Keratinocyte (primary cell): ENCODE results near the gene WASF2.

ENCODE experiments used
- EZH2 ChIP-seq: IDR thresholded peaks from one replicate; pipeline ENCODE4 v1.6.1; 2012; ENCODE audit warnings: inconsistent platforms, mild to moderate bottlenecking, low read length, moderate library complexity
- TF ChIP-seq, protein P1 (sequence below), 3 experiments: IDR thresholded peaks in 1 of 3; conservative IDR thresholded peaks in 1 of 3; optimal IDR thresholded peaks in 1 of 3; 2 replicates in 2 of 3; 3 replicates in 1 of 3; pipeline versions ENCODE3 to v1.5.1; 2011; ENCODE audit warnings: low read length in 3 of 3, mild to moderate bottlenecking in 3 of 3, moderate library complexity in 2 of 3, control low read depth in 1 of 3, inconsistent platforms in 1 of 3; ENCODE audit not compliant: insufficient read depth in 2 of 3; ENCODE audit errors: extremely low read depth in 1 of 3

DNA sequence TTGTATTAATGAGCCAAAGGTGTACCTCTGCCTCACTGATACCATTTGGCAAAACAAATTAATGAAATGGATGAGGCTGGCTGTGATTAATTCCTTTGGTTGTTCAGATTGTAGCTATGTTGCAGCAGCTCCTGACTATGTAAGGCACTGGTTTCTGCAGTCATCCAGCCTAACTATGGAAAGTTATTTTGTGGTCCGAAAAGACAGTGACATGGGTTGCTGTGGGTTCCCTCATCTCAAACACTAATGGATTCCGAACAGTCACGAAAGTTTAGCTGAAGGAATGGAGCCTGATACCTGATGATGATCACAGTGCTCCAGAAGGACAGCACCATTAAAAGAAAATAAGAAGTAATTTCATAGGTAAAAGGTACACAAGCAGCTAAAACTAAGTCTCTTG is 42.6 kb downstream of the WASF2 start:
- TF ChIP-seq, protein P1, sequence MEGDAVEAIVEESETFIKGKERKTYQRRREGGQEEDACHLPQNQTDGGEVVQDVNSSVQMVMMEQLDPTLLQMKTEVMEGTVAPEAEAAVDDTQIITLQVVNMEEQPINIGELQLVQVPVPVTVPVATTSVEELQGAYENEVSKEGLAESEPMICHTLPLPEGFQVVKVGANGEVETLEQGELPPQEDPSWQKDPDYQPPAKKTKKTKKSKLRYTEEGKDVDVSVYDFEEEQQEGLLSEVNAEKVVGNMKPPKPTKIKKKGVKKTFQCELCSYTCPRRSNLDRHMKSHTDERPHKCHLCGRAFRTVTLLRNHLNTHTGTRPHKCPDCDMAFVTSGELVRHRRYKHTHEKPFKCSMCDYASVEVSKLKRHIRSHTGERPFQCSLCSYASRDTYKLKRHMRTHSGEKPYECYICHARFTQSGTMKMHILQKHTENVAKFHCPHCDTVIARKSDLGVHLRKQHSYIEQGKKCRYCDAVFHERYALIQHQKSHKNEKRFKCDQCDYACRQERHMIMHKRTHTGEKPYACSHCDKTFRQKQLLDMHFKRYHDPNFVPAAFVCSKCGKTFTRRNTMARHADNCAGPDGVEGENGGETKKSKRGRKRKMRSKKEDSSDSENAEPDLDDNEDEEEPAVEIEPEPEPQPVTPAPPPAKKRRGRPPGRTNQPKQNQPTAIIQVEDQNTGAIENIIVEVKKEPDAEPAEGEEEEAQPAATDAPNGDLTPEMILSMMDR (optimal IDR thresholded peaks at IDR 0.05 in 1 of 3, IDR thresholded peaks at IDR 0.05 in 1 of 3, conservative IDR thresholded peaks at IDR 0.05 in 1 of 3; ENCODE audit: extremely low read depth in 1 of 3, insufficient read depth in 2 of 3, low read length in 3 of 3) = no peak
- no peak for TF ChIP-seq EZH2
